DND-41 (cell line): ENCODE data around the gene ADAM17.

Source experiments
- ATAC-seq: fragments of 200-7000 bp; cut with Tn5 transposase; 3 replicates; pipeline ENCODE4 v1.9.1; 2021; ENCODE audit warnings: low read depth; ENCODE audit not compliant: insufficient read depth
- DNase-seq: peaks from one replicate; pipeline ENCODE4 v3.0.0-alpha.2; 2020
- H2AFZ ChIP-seq: 2 replicates; pipeline ENCODE4 v1.6.0; 2012; ENCODE audit warnings: low read depth, low read length
- H3K27ac ChIP-seq: 2 replicates; pipeline ENCODE4 v1.5.1; 2012; ENCODE audit warnings: low read length, inconsistent platforms
- H3K27me3 ChIP-seq: fragments of 200-600 bp; sonication (generic); 2 replicates; pipeline ENCODE4 v1.6.0; 2012; ENCODE audit warnings: low read length, mild to moderate bottlenecking, inconsistent platforms; ENCODE audit not compliant: insufficient read depth, poor library complexity
- H3K36me3 ChIP-seq: 2 replicates; pipeline ENCODE4 v1.5.1; 2012; ENCODE audit warnings: low read length, inconsistent platforms; ENCODE audit not compliant: insufficient read depth
- H3K4me1 ChIP-seq: 2 replicates; pipeline ENCODE4 v1.5.1; 2012; ENCODE audit warnings: mild to moderate bottlenecking, low read length; ENCODE audit not compliant: insufficient read depth
- H3K4me2 ChIP-seq: 2 replicates; pipeline ENCODE4 v1.6.0; 2012; ENCODE audit warnings: mild to moderate bottlenecking, moderate library complexity, low read length, inconsistent platforms; ENCODE audit not compliant: insufficient read depth
- H3K4me3 ChIP-seq, 2 experiments: fragments of 200-600 bp in 1 of 2; shearing (Covaris generic) in 1 of 2; 2 replicates each; pipeline ENCODE4 v1.5.1; 2012 to 2016; ENCODE audit warnings: inconsistent platforms in 2 of 2, low read length in 2 of 2, mild to moderate bottlenecking in 2 of 2, low read depth in 1 of 2, moderate library complexity in 1 of 2
- H3K79me2 ChIP-seq: 2 replicates; pipeline ENCODE4 v1.6.0; 2012; ENCODE audit warnings: low read length, inconsistent platforms; ENCODE audit not compliant: insufficient read depth
- H3K9ac ChIP-seq: 2 replicates; pipeline ENCODE4 v1.6.0; 2012; ENCODE audit warnings: low read depth, mild to moderate bottlenecking, inconsistent platforms, low read length, moderate library complexity
- H3K9me3 ChIP-seq: 2 replicates; pipeline ENCODE4 v1.5.1; 2012; ENCODE audit warnings: low read length, moderate library complexity, mild to moderate bottlenecking, inconsistent platforms; ENCODE audit not compliant: insufficient read depth, severe bottlenecking
- H4K20me1 ChIP-seq: 2 replicates; pipeline ENCODE4 v1.6.0; 2012; ENCODE audit warnings: low read length; ENCODE audit not compliant: insufficient read depth
- CTCF ChIP-seq: IDR thresholded peaks from 2 replicates; pipeline ENCODE4 v1.5.1; 2012; ENCODE audit warnings: borderline replicate concordance, low read length, moderate library complexity, mild to moderate bottlenecking; ENCODE audit not compliant: poor library complexity, severe bottlenecking; ENCODE audit errors: extremely low read depth
- EZH2 ChIP-seq: IDR thresholded peaks from 3 replicates; pipeline ENCODE4 v1.6.1; 2012; ENCODE audit warnings: borderline replicate concordance, low read depth, mild to moderate bottlenecking, moderate library complexity, low read length, inconsistent platforms; ENCODE audit not compliant: severe bottlenecking

ADAM17 gene

GRCh38 chr2:9472511-9472910, 83.1 kb downstream of the ADAM17 start:
- Histone ChIP-seq H3K4me2 (no peak overlapping the region), H3K9ac (no peak overlapping the region), H3K9me3 (no peaks in the 10 kb centered on the region), H3K27ac (no peak overlapping the region), H2AFZ (no peak overlapping the region), H3K36me3 (peaks cover 54% of the 10 kb centered on the region), H3K79me2 (peaks cover 19% of the 10 kb centered on the region), H4K20me1 (no peaks in the 10 kb centered on the region), H3K4me3 (no peak overlapping the region), H3K4me1 (peaks cover 36% of the 10 kb centered on the region), H3K27me3 (no peaks in the 10 kb centered on the region)
- TF ChIP-seq EZH2 (no peak), CTCF (no peak)
- DNase-seq, result no peak
- no peak for ATAC-seq

DNA sequence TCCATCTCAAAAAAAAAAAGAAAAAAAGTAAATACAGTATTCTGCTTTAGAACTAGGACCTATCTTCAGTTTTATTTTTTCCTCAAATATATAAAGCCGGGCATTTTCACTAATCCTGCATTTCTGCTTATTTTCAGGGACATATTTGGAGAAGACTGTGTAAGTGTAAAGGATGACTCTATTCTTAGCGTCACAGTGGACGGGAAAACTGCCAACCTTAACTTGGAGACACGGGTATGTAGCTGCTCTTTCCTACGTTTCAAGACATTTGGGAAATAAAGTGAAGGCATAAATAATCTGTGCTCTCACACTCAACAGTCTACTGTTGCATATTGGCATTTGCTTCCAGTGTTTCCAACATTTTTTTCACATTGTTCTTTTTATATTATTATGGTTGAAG, 84.4 kb downstream of the ADAM17 start:
- Histone ChIP-seq H3K9ac (no peak overlapping the region), H3K27ac (no peak overlapping the region), H3K4me3 (no peak overlapping the region), H3K36me3 (peaks cover 55% of the 10 kb centered on the region), H2AFZ (no peak overlapping the region), H3K79me2 (peaks cover 12% of the 10 kb centered on the region), H4K20me1 (no peaks in the 10 kb centered on the region), H3K4me1 (peaks cover 24% of the 10 kb centered on the region), H3K27me3 (no peaks in the 10 kb centered on the region), H3K4me2 (no peak overlapping the region), H3K9me3 (no peaks in the 10 kb centered on the region)
- no peak for DNase-seq
- no peak for ATAC-seq
- TF ChIP-seq EZH2, result no peak
- no peak for TF ChIP-seq CTCF

DNA sequence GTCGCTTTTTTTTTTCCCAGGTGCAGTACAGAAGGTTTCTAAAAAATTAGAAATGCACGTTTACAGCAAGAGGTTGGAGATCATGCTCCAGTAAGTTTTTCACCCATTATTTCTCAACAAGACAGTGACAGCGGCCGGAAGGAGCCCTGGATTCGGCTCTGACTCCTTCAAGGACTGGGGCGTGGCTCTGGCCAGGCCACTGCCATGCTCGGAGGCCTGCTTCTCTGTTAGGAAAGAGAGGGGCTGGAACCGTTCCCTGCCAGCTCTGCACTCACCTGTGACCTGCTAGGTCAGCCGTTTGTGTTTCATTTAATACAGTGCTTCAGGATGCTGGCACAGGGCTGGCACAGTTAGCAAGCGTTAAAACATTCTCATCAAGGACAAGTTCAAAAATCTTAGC, 87.9 kb downstream of the ADAM17 start:
- no peak overlapping the region for H3K4me3 ChIP-seq
- no peak overlapping the region for H2AFZ ChIP-seq
- TF ChIP-seq CTCF, result no peak
- no peak for TF ChIP-seq EZH2
- no peaks in the 10 kb centered on the region for H3K27me3 ChIP-seq
- H3K36me3 ChIP-seq, result peaks cover 72% of the 10 kb centered on the region
- H3K4me2 ChIP-seq, result no peak overlapping the region
- H4K20me1 ChIP-seq, result no peaks in the 10 kb centered on the region
- no peaks in the 10 kb centered on the region for H3K9me3 ChIP-seq
- no peaks in the 10 kb centered on the region for H3K4me1 ChIP-seq
- H3K9ac ChIP-seq, result no peak overlapping the region
- ATAC-seq (no peak), DNase-seq (no peak)
- no peak overlapping the region for H3K27ac ChIP-seq
- H3K79me2 ChIP-seq, result no peaks in the 10 kb centered on the region

DNA sequence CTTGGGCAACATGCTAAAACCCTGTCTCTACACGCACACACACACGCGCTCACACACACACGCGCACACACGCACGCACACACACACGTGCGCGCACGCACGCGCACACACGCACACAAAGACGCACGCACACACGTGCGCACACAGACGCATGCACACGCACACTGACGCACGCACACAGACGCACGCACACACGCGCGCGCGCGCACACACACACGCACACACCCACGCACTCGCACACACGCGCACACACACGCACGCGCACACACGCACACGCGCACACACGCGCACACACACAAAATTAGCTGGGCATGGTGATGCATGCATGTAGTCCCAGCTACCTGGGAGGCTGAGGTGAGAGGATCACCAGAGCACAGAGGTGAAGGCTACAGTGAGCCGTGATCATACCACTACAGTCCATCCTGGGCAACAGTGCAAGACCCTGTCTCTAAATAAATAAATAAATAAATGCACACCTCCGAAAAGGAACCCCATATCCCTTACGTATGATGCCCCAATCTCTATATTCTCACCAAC, 89.4 kb downstream of the ADAM17 start:
- no peak for ATAC-seq
- H3K4me1 ChIP-seq, result no peaks in the 10 kb centered on the region
- no peaks in the 10 kb centered on the region for H3K9me3 ChIP-seq
- no peak overlapping the region for H3K4me2 ChIP-seq
- H4K20me1 ChIP-seq, result no peaks in the 10 kb centered on the region
- no peak overlapping the region for H3K4me3 ChIP-seq
- no peak overlapping the region for H3K9ac ChIP-seq
- H3K27ac ChIP-seq, result no peak overlapping the region
- H3K36me3 ChIP-seq, result peaks cover 74% of the 10 kb centered on the region
- TF ChIP-seq CTCF (no peak), EZH2 (no peak)
- no peaks in the 10 kb centered on the region for H3K27me3 ChIP-seq
- H3K79me2 ChIP-seq, result no peaks in the 10 kb centered on the region
- no peak for DNase-seq
- no peak overlapping the region for H2AFZ ChIP-seq
